Iris pigment epithelial cell (primary cell): ENCODE results near the gene IFNL3.
"Not testable (repeated sequence)": the region's sequence is repeated elsewhere in the genome, so short reads cannot be mapped to it uniquely, and the experiment has no call there.

Experiments
- DNase-seq: peaks from one replicate; pipeline ENCODE4 v3.0.0-alpha.2; 2011; ENCODE audit warnings: low read depth

IFNL3 gene

GRCh38 chr19:39244410-39245100 lies at the start of gene IFNL3:
IFNL3 (minus strand) TSS chr19:39245006; CDS start chr19:39244967, 39 bp downstream.
- DNase-seq: not testable (repeated sequence)

GRCh38 chr19:39293394-39293793 lies 48.6 kb upstream of the IFNL3 start:
- no peak for DNase-seq

GRCh38 chr19:39284032-39284431 lies 39.2 kb upstream of the IFNL3 start:
- no peak for DNase-seq

GRCh38 chr19:39282021-39282420 lies 37.2 kb upstream of the IFNL3 start:
- DNase-seq: no peak

- peak; percentile 51 for DNase-seq
These were observed 32.8 kb upstream of the IFNL3 start for GRCh38 chr19:39277598-39277997.

- DNase-seq: no peak
These were observed 31.9 kb upstream of the IFNL3 start for GRCh38 chr19:39276740-39277139.

- no peak for DNase-seq
These were observed 30.8 kb upstream of the IFNL3 start for GRCh38 chr19:39275578-39275977.

- DNase-seq: not testable (repeated sequence)
These were observed 29.1 kb upstream of the IFNL3 start for GRCh38 chr19:39273859-39274258.

GRCh38 chr19:39270036-39270871 lies 25.4 kb upstream of the IFNL3 start:
- peak; percentile 28 for DNase-seq

- not testable (repeated sequence) for DNase-seq
These were observed 24.6 kb upstream of the IFNL3 start for GRCh38 chr19:39269369-39269768.

- DNase-seq: not testable (repeated sequence)
These were observed 23.9 kb upstream of the IFNL3 start for GRCh38 chr19:39268531-39269223.

- DNase-seq: not testable (repeated sequence)
These were observed 23.3 kb upstream of the IFNL3 start, which contains the start of gene IFNL2 for GRCh38 chr19:39268085-39268484. IFNL2 (plus strand) TSS chr19:39268396; CDS start chr19:39268569, 173 bp downstream.

- no peak for DNase-seq
These were observed 20.6 kb upstream of the IFNL3 start for GRCh38 chr19:39265321-39265916.

GRCh38 chr19:39264306-39265290 lies 19.8 kb upstream of the IFNL3 start:
- no peak for DNase-seq

- DNase-seq: no peak
These were observed 19.1 kb upstream of the IFNL3 start for GRCh38 chr19:39263912-39264305.

GRCh38 chr19:39262496-39262895 lies 17.7 kb upstream of the IFNL3 start:
- no peak for DNase-seq

GRCh38 chr19:39261704-39262103 lies 16.9 kb upstream of the IFNL3 start:
- DNase-seq: no peak

- DNase-seq: no peak
These were observed 12.4 kb upstream of the IFNL3 start for GRCh38 chr19:39257227-39257626.

GRCh38 chr19:39254531-39255345 lies 9.9 kb upstream of the IFNL3 start:
- no peak for DNase-seq
